KMS-11 (cell line): Measurements from ENCODE around the gene RGS9BP.

ENCODE experiments used
- H2AFZ ChIP-seq: fragments of 200-600 bp; sonication (generic); 2 replicates; pipeline ENCODE4 v1.6.1; 2016; ENCODE audit warnings: antibody characterized with exemption, mixed run types, low read depth
- H3K27ac ChIP-seq: fragments of 200-600 bp; sonication (generic); 2 replicates; pipeline ENCODE4 v1.6.1; 2016; ENCODE audit warnings: mild to moderate bottlenecking, mixed run types
- H3K27me3 ChIP-seq: fragments of 200-600 bp; sonication (generic); 2 replicates; pipeline ENCODE4 v1.6.1; 2017; ENCODE audit warnings: mild to moderate bottlenecking, low read depth, mixed run types, moderate library complexity; ENCODE audit not compliant: insufficient read depth
- H3K36me3 ChIP-seq: fragments of 200-600 bp; sonication (generic); 2 replicates; pipeline ENCODE4 v1.6.1; 2017; ENCODE audit warnings: mild to moderate bottlenecking, mixed run types; ENCODE audit not compliant: insufficient read depth
- H3K4me1 ChIP-seq: fragments of 200-600 bp; sonication (generic); 2 replicates; pipeline ENCODE4 v1.6.1; 2016; ENCODE audit warnings: mild to moderate bottlenecking, low read depth, mixed run types; ENCODE audit not compliant: poor library complexity, severe bottlenecking
- H3K4me2 ChIP-seq: fragments of 200-600 bp; sonication (generic); 2 replicates; pipeline ENCODE4 v1.7.0; 2016; ENCODE audit warnings: mild to moderate bottlenecking, mixed run types
- H3K4me3 ChIP-seq: fragments of 200-600 bp; sonication (generic); IDR thresholded peaks from 2 replicates; pipeline ENCODE4 v1.6.1; 2017; ENCODE audit warnings: low read depth, low read length, mixed read lengths; ENCODE audit not compliant: insufficient read depth
- H3K79me2 ChIP-seq: fragments of 200-600 bp; sonication (generic); 2 replicates; pipeline ENCODE4 v1.6.1; 2016; ENCODE audit warnings: low read depth, mixed run types; ENCODE audit not compliant: insufficient read depth
- H3K9ac ChIP-seq: fragments of 200-600 bp; sonication (generic); 2 replicates; pipeline ENCODE4 v1.6.1; 2016; ENCODE audit warnings: mild to moderate bottlenecking, mixed run types
- H4K20me1 ChIP-seq: fragments of 200-600 bp; sonication (generic); 2 replicates; pipeline ENCODE4 v1.6.1; 2016; ENCODE audit warnings: mild to moderate bottlenecking, mixed run types; ENCODE audit not compliant: insufficient read depth
- TF ChIP-seq, protein P1 (sequence below): fragments of 200-600 bp; sonication (generic); conservative IDR thresholded peaks from 2 replicates; pipeline ENCODE4 v1.6.1; 2017; ENCODE audit warnings: low read depth, mild to moderate bottlenecking, antibody characterized with exemption, low read length, moderate library complexity, mixed read lengths

RGS9BP gene

DNA sequence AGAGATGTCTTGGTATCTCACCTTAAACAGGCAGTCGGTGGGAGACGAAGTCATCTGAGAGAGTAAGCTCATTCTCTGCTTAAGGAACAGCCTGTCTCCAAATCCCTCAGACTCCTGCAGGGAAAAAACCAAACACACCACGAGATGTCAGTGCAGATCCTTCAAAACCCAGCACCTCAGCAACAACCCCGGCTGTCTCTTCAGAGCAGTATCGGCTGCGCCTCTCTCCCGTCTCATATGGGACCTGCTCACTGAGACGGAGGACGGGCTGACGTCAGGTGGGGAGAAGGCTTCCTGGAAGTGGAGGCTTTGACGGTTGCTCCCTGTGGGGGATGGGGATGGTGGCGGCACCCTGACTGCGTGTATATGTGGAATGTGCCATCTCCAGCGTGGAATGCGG is 44.3 kb upstream of the RGS9BP start:
- Histone ChIP-seq H3K4me2 (no peak overlapping the region), H3K9ac (no peak overlapping the region), H4K20me1 (no peaks in the 10 kb centered on the region), H3K79me2 (0 out of 2 replicates have a peak, but pooled peaks cover 4% of the 10 kb centered on the region), H3K27ac (no peak overlapping the region), H3K4me1 (no peaks in the 10 kb centered on the region), H3K4me3 (no peak overlapping the region), H3K27me3 (no peaks in the 10 kb centered on the region), H3K36me3 (peaks cover 22% of the 10 kb centered on the region; the same call in 1 of the 2 replicates), H2AFZ (no peak overlapping the region)
- TF ChIP-seq, protein P1, sequence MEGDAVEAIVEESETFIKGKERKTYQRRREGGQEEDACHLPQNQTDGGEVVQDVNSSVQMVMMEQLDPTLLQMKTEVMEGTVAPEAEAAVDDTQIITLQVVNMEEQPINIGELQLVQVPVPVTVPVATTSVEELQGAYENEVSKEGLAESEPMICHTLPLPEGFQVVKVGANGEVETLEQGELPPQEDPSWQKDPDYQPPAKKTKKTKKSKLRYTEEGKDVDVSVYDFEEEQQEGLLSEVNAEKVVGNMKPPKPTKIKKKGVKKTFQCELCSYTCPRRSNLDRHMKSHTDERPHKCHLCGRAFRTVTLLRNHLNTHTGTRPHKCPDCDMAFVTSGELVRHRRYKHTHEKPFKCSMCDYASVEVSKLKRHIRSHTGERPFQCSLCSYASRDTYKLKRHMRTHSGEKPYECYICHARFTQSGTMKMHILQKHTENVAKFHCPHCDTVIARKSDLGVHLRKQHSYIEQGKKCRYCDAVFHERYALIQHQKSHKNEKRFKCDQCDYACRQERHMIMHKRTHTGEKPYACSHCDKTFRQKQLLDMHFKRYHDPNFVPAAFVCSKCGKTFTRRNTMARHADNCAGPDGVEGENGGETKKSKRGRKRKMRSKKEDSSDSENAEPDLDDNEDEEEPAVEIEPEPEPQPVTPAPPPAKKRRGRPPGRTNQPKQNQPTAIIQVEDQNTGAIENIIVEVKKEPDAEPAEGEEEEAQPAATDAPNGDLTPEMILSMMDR, result no peak

DNA sequence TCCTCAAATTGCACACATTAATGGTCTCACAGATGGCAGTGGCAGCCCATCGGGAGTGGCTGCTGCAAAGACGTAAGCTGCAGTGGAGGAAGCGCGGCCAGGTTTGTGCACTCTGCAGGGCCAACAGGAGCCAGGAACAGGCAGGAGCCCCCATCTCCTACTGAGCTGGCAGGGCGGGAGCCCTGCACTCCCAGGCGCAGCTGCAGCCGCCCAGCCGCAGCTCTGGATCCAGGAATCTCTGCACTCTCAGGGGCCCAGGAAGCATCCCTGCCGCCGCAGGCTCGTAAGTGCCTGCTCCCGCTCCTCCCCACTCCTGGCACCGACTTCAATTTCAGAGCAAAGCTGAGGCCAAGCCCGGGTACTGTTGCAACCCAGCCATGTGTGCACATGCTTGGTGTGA is 38.2 kb upstream of the RGS9BP start:
- peaks cover 32% of the 10 kb centered on the region; the same call in 1 of the 2 replicates for H3K36me3 ChIP-seq
- 0 out of 2 replicates have a peak, but pooled peaks cover 4% of the 10 kb centered on the region for H3K79me2 ChIP-seq
- H3K27ac ChIP-seq, result no peak overlapping the region
- no peak overlapping the region for H3K9ac ChIP-seq
- no peak overlapping the region for H3K4me2 ChIP-seq
- no peak overlapping the region for H3K4me3 ChIP-seq
- no peak overlapping the region for H2AFZ ChIP-seq
- H4K20me1 ChIP-seq, result no peaks in the 10 kb centered on the region
- TF ChIP-seq, protein P1, result no peak
- no peaks in the 10 kb centered on the region for H3K27me3 ChIP-seq
- no peaks in the 10 kb centered on the region for H3K4me1 ChIP-seq

DNA sequence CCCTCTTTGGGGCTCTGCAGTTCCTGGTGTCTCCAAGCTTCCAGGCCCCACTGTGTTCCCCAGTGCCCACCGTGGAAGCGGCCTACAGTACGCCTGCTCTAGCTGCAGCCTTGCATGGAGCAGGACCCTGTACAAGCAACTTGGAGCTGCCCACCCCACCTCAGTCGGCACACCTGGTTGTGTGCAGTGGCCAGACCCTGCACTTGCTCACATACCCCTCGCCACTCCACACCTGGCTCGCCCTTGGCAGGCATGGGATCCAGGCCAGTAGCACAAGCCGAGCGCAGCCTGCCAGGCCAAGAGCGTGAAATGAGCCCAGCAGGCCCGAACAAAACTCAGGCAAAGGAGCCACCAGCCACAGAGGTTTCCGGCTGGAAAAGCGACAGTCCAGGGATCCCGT is 37.0 kb upstream of the RGS9BP start:
- H3K79me2 ChIP-seq, result 0 out of 2 replicates have a peak, but pooled peaks cover 4% of the 10 kb centered on the region
- H3K27me3 ChIP-seq, result no peaks in the 10 kb centered on the region
- no peak overlapping the region for H3K4me3 ChIP-seq
- no peak overlapping the region for H3K4me2 ChIP-seq
- H3K27ac ChIP-seq, result no peak overlapping the region
- no peak overlapping the region for H2AFZ ChIP-seq
- TF ChIP-seq, protein P1, result no peak
- no peak overlapping the region for H3K9ac ChIP-seq
- no peaks in the 10 kb centered on the region for H4K20me1 ChIP-seq
- no peaks in the 10 kb centered on the region for H3K4me1 ChIP-seq
- peaks cover 37% of the 10 kb centered on the region; the same call in 1 of the 2 replicates for H3K36me3 ChIP-seq

DNA sequence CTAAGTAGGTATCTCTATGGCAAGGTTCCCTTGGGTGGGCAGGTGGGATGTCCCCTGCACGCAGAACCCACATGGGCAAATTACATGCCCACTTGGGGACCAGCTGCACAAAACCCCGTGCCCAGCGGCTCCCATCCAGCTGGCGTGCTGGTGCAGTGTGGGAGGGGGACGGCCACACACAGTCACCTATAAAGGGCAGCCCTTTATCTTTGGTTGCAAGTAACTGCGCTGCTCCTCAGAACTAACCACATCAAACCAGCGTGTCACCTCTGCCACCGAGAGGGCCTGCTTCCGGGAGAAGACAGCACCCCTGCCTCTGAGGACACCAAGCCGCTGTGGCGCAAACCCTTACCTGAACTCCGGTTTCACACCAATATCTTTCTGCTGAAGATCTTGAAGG is 32.9 kb upstream of the RGS9BP start:
- TF ChIP-seq, protein P1, result no peak
- H3K4me1 ChIP-seq, result peaks cover 7% of the 10 kb centered on the region
- peaks cover 47% of the 10 kb centered on the region for H3K36me3 ChIP-seq
- no peaks in the 10 kb centered on the region; the same call in 1 of the 2 replicates for H3K79me2 ChIP-seq
- no peak overlapping the region for H2AFZ ChIP-seq
- no peak overlapping the region for H3K27ac ChIP-seq
- no peak overlapping the region for H3K4me3 ChIP-seq
- no peaks in the 10 kb centered on the region for H3K27me3 ChIP-seq
- H3K4me2 ChIP-seq, result no peak overlapping the region
- no peaks in the 10 kb centered on the region for H4K20me1 ChIP-seq
- no peak overlapping the region for H3K9ac ChIP-seq
